ENCODE results near the gene FMN2. TPM values are rescaled to one million over a fixed set of nuclear protein-coding genes. Genes with fewer than 3 reads are reported as not detected.

The FMN2 gene
- total RNA-seq, 1 donor from 2014 or later, result 3.5 TPM

DNA sequence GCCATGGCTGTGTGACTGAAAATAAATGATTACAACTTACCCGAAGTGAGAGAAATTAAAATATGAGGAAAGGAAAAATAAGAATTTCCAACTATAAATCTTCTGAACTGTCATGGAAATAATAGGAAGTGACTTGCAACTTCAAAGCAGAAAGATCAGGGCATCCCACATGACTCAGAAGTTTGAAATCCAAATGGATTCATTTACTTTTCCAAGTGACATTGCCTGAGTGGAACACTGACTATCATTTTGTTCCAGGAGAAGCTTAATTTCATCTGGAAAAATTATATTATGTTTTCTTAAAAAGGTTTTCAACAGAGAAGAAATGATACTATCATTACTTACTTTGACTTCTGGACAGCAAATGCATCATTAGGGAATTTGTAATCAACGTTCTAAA lies 409.4 kb downstream of the FMN2 start:
- peaks cover 4% of the 10 kb centered on the region for H3K4me1 Mint-ChIP-seq (ENCODE audit: low read depth)
- no peak for DNase-seq (ENCODE audit: low spot score)

DNA sequence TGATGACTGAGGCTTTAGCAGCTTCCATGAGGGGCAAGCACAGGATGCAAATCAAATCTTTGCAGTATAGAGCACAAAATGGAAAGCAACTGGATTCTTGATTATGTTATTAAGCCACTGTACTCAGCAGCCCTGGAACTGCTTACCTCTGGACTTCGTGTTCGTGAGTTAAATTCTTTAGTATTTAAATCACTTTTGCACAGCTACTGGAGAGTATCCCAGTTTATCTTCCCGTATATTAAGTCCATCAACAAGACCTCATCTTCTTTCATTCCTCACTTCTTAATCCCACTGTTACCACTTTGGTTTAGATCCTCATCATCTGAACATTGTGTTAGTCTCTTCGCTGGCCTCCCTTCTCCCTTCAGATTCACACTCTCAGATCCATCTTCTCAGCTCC lies 411.4 kb downstream of the FMN2 start:
- H3K27me3 Mint-ChIP-seq (ENCODE audit: low read depth), result peaks cover 9% of the 10 kb centered on the region
- H3K4me3 Mint-ChIP-seq (ENCODE audit: unreplicated experiment), result no peak overlapping the region
- peaks cover 4% of the 10 kb centered on the region for H3K4me1 Mint-ChIP-seq (ENCODE audit: low read depth)
- DNase-seq (ENCODE audit: low spot score), result no peak
- no peaks in the 10 kb centered on the region for H3K36me3 Mint-ChIP-seq (ENCODE audit: low read depth)
- no peak for TF ChIP-seq CTCF (IDR thresholded peaks at IDR 0.05)
- H3K27ac Mint-ChIP-seq (ENCODE audit: unreplicated experiment), result no peak overlapping the region
- H3K9me3 Mint-ChIP-seq (ENCODE audit: low read depth), result no peaks in the 10 kb centered on the region

More for the DNA sequence above, 409.4 kb downstream of the FMN2 start:
- Mint-ChIP-seq H3K9me3 (ENCODE audit: low read depth) (peaks cover 2% of the 10 kb centered on the region), H3K4me3 (ENCODE audit: unreplicated experiment) (no peak overlapping the region), H3K27me3 (ENCODE audit: low read depth) (no peaks in the 10 kb centered on the region), H3K36me3 (ENCODE audit: low read depth) (no peaks in the 10 kb centered on the region), H3K27ac (ENCODE audit: unreplicated experiment) (no peak overlapping the region)
- TF ChIP-seq CTCF (IDR thresholded peaks at IDR 0.05), result no peak

GRCh38 chr1:240503558-240503957 lies 411.9 kb downstream of the FMN2 start:
- no peak overlapping the region for H3K4me3 Mint-ChIP-seq (ENCODE audit: unreplicated experiment)
- H3K36me3 Mint-ChIP-seq (ENCODE audit: low read depth), result no peaks in the 10 kb centered on the region
- peaks cover 4% of the 10 kb centered on the region for H3K4me1 Mint-ChIP-seq (ENCODE audit: low read depth)
- H3K27ac Mint-ChIP-seq (ENCODE audit: unreplicated experiment), result no peak overlapping the region
- H3K27me3 Mint-ChIP-seq (ENCODE audit: low read depth), result peaks cover 10% of the 10 kb centered on the region
- no peak for DNase-seq (ENCODE audit: low spot score)
- no peaks in the 10 kb centered on the region for H3K9me3 Mint-ChIP-seq (ENCODE audit: low read depth)
- no peak for TF ChIP-seq CTCF (IDR thresholded peaks at IDR 0.05)

- DNase-seq (ENCODE audit: low spot score), result no peak
- Mint-ChIP-seq H3K9me3 (ENCODE audit: low read depth) (no peaks in the 10 kb centered on the region), H3K36me3 (ENCODE audit: low read depth) (no peaks in the 10 kb centered on the region), H3K4me1 (ENCODE audit: low read depth) (peaks cover under 1% of the 10 kb centered on the region), H3K4me3 (ENCODE audit: unreplicated experiment) (no peak overlapping the region), H3K27me3 (ENCODE audit: low read depth) (peaks cover 12% of the 10 kb centered on the region), H3K27ac (ENCODE audit: unreplicated experiment) (no peak overlapping the region)
- TF ChIP-seq CTCF (IDR thresholded peaks at IDR 0.05), result no peak
Measured at GRCh38 chr1:240506176-240506575, 414.5 kb downstream of the FMN2 start.

GRCh38 chr1:240508201-240508600 lies 416.5 kb downstream of the FMN2 start:
- no peak for TF ChIP-seq CTCF (IDR thresholded peaks at IDR 0.05)
- no peaks in the 10 kb centered on the region for H3K36me3 Mint-ChIP-seq (ENCODE audit: low read depth)
- H3K4me1 Mint-ChIP-seq (ENCODE audit: low read depth), result no peaks in the 10 kb centered on the region
- H3K27me3 Mint-ChIP-seq (ENCODE audit: low read depth), result peaks cover 12% of the 10 kb centered on the region
- DNase-seq (ENCODE audit: low spot score), result no peak
- no peak overlapping the region for H3K4me3 Mint-ChIP-seq (ENCODE audit: unreplicated experiment)
- no peaks in the 10 kb centered on the region for H3K9me3 Mint-ChIP-seq (ENCODE audit: low read depth)
- H3K27ac Mint-ChIP-seq (ENCODE audit: unreplicated experiment), result no peak overlapping the region
